Measurements from ENCODE around the gene CLEC2B.

GRCh38 chr12:9811621-9812020, 57.5 kb downstream of the CLEC2B start:
- no peak for TF ChIP-seq CTCF (IDR thresholded peaks at IDR 0.05)
- TF ChIP-seq POLR2A (IDR thresholded peaks at IDR 0.05): no peak
